MM.1S (cell line): ENCODE results near the gene GDI1.

Experiments
- CTCF ChIP-seq: fragments of 300-600 bp; sonication (generic); IDR thresholded peaks from 2 replicates; pipeline ENCODE4 v1.5.1; 2016; ENCODE audit warnings: antibody characterized with exemption, low read length, mixed read lengths
- EZH2 ChIP-seq: fragments of 300-600 bp; sonication (generic); optimal IDR thresholded peaks from 2 replicates; pipeline ENCODE3; 2017; ENCODE audit warnings: low read depth, mild to moderate bottlenecking, antibody characterized with exemption, low read length, mixed read lengths

DNA sequence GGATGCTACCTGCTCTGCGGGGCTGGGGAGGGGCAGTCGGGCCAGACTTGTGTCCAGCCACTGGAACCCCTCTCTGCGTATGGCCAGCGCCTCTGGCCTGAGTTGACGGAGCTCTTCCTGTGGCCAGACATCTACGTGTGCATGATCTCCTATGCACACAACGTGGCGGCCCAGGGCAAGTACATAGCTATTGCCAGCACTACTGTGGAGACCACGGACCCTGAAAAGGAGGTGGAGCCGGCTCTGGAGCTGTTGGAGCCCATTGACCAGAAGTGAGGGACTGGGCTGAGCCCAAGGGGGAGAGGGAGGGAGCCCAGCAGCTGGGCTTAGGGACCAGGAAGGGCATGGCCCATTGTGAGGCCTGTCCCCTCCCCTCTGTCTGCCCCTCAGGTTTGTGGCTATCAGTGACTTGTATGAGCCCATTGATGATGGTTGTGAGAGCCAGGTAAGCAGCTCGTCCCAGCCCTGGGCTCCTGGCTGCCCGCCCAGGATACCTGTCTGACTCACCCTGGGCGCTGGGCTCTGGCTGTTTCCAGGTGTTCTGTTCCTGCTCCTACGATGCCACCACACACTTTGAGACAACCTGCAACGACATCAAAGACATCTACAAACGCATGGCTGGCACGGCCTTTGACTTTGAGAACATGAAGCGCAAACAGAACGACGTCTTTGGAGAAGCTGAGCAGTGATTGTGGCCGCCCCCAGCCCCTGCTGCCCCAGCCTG is 5.2 kb downstream of the GDI1 start:
- TF ChIP-seq EZH2: no peak
- no peak for TF ChIP-seq CTCF
